Stimulated activated CD4-positive, alpha-beta T cell treated with anti-CD3 and anti-CD28 coated beads, Interleukin-4, amount 100 ng/mL, for 1 hour (primary cell): ENCODE measurements around the gene CDHR5.

Experiments
- DNase-seq: peaks from one replicate; pipeline ENCODE4 v3.0.0-alpha.2; 2020

Gene CDHR5

DNA sequence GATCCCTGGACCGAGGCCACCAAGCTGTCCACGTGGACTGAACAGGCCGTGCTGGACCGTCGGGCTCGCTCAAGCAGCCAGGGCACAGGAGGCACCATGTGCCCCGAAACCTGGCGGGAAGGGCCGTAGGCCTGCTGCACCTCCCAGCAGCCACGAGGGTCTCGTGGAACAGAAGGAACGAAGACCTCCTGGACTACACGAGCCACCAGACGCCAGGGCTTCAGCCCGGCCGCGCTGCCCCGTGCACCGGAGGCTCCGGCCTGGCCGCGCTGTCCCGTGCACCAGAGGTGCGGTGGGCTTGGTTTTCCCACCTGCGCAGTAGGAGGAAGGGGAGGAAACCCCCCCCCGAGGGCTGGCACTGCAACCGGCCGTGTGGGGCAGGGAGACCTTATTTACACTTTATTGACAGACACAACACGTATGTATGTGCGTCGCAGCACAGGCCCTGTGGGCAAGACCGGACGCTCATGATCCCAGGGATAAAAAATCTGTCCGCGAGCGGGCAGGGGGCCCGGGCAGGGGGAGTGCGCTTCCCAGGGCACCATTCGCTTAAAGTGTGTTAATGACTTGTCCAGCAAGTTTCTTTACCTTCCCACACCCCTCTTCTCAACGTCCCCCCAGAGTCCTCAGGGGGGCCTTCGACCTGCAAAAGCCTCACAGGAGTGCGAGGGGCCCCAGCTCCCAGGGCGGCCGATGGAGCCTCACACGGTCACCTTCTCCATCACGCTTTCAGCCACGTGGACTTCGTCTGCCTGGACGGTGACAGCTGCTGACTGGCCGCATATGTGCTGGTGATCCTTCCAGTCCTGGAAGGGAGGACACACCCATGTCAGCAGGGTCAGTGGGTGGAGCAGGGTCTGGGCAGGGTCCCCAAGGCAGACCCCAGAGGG lies 19.3 kb upstream of the CDHR5 start:
- DNase-seq: no peak

DNA sequence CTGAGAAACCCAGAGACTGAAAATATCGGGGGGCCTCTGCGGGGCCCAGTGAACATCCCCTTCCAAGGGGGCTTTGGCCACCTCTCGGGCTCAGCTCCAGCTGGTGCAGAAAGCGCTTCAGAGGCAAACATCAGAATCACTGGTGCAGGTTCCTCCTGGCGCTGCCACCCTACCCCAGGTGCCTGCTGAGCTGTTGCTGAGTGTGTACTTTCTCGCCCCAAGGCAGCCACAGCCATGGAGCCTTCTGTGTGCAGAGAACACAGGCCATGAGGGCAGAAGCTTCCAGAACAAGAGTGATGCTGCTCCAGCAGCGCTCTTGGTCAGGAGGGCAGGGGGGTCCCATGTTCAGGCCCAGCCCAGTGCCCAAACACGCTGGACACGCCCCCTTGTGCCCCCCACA lies 18.6 kb upstream of the CDHR5 start:
- no peak for DNase-seq

DNA sequence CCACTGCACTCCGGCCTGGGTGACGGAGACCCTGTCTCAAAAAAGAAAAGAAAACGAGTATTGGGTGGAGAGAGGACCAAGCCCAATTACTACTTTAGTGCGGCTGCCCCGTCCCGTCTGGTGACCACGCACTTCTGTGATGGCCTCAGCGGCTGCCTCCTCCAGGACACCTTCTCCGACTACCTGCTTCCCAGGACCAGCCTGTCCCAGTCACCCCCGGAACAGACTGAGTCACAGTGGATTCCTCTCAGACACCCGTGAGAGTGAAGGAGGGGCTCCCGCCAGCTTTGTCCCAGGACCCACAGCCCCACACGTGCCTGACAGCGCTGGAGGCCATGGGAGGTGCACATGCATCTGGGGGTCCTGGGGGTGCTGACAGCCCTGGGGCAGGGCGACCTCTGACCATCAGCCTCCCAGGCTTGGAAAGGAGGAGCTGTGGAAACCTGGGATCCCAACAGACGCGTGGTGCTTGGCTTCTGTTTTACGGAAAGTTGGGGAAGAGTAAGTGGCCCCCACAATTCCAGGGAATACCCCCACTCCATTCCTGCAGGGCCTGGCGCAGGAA lies 17.1 kb upstream of the CDHR5 start:
- no peak for DNase-seq

DNA sequence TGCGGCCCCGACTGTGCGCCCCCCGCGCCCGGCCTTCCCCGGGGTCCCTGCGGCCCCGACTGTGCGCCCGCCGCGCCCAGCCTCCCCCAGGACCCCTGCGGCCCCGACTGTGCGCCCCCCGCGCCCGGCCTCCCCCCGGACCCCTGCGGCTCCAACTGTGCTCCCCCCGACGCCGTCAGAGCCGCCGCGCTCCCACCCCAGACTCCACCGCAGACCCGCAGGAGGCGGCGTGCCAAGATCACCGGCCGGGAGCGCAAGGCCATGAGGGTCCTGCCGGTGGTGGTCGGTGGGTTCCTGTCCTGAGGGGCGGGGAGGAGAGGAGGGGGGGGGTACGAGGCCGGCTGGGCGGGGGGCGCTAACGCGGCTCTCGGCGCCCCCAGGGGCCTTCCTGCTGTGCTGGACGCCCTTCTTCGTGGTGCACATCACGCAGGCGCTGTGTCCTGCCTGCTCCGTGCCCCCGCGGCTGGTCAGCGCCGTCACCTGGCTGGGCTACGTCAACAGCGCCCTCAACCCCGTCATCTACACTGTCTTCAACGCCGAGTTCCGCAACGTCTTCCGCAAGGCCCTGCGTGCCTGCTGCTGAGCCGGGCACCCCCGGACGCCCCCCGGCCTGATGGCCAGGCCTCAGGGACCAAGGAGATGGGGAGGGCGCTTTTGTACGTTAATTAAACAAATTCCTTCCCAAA lies 15.4 kb upstream of the CDHR5 start:
- no peak for DNase-seq

DNA sequence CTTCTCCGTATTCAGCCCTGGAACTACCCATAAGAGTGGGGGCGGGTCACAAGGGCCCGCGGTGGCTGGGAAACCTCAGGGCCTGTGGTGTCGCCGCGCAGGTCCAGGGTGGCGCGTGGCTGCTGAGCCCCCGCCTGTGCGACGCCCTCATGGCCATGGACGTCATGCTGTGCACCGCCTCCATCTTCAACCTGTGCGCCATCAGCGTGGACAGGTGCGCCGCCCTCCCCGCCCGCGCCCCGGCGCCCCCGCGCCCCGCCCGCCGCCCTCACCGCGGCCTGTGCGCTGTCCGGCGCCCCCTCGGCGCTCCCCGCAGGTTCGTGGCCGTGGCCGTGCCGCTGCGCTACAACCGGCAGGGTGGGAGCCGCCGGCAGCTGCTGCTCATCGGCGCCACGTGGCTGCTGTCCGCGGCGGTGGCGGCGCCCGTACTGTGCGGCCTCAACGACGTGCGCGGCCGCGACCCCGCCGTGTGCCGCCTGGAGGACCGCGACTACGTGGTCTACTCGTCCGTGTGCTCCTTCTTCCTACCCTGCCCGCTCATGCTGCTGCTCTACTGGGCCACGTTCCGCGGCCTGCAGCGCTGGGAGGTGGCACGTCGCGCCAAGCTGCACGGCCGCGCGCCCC lies 14.7 kb upstream of the CDHR5 start:
- no peak for DNase-seq

DNA sequence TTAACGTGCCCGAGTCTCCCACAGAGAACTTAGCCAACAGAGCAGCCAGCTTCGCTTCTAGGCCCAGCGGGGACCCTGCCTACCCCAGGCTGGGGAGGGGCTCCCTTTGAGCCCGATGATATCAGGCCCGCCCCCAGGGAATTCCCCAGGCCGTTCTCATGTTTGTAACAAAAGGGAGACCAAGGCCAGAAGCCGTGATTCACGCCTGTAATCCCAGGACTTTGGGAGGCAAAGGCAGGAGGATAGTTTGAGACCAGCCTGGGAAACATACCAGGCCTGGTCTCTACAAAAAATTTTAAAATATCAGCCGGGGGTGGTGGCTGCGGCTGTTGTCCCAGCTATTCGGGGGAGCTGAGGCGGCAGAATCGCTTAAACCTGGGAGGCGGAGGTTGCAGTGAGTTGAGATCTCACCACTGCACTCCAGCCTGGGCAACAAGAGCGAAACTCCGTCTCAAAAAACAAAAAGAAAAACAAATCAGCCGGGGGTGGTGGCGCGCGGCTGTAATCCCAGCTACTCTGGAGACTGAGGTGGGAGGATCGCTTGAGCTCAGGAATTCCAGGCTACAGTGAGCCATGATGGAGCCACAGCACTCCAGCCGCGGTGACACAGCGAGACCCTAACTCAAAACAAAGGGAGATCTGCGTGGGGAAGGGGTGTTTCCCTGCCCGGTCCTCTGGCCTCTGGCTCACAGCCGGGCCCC lies 14.0 kb upstream of the CDHR5 start:
- DNase-seq: no peak

DNA sequence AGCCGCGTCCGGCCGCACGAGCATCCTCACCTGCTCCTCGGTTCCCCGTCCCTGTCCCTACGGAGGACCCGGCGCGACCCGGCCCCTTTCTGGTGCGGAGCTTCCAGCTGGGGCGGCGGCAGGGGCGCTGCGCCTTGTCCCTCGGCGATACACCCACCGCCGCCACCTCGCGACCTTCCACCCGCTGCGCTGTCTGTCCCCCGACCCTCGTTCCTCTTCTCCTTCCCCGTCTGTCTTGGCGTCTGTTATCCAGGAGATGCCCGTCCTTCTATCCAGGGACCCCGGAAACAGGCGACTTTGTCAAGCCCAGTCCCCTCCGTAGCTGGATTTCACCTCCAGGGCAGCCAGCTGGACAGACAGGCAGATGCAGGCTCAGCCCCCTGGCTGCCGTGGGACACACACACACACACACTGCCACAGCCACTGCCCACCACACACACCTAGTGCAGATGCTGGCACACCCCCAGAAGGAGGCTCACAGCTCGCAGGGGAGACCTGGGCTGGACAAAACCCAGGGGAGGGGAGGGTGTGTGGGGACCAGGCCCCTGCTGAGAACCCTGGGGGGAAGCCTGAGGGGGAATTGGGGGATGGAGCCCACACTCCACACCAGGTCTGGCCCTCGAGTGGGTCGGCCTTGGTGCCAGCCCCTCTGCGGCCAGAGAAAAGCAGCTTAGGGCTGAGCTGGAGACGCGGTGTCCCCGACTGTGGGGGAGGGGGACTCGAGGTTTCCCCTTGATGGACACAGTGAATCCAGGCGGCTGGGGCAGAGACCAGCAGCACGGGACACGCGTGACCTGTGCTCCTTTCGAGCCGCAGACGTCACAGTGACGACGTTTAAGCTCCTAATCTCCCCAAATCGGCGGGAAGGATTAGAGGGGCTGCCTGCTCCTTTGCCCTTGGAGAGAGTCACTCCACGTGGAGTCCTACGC lies 13.1 kb upstream of the CDHR5 start:
- DNase-seq: no peak

DNA sequence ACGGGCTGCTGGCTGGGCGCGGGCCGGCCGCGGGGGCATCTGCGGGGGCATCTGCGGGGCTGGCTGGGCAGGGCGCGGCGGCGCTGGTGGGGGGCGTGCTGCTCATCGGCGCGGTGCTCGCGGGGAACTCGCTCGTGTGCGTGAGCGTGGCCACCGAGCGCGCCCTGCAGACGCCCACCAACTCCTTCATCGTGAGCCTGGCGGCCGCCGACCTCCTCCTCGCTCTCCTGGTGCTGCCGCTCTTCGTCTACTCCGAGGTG lies 12.5 kb upstream of the CDHR5 start:
- no peak for DNase-seq

DNA sequence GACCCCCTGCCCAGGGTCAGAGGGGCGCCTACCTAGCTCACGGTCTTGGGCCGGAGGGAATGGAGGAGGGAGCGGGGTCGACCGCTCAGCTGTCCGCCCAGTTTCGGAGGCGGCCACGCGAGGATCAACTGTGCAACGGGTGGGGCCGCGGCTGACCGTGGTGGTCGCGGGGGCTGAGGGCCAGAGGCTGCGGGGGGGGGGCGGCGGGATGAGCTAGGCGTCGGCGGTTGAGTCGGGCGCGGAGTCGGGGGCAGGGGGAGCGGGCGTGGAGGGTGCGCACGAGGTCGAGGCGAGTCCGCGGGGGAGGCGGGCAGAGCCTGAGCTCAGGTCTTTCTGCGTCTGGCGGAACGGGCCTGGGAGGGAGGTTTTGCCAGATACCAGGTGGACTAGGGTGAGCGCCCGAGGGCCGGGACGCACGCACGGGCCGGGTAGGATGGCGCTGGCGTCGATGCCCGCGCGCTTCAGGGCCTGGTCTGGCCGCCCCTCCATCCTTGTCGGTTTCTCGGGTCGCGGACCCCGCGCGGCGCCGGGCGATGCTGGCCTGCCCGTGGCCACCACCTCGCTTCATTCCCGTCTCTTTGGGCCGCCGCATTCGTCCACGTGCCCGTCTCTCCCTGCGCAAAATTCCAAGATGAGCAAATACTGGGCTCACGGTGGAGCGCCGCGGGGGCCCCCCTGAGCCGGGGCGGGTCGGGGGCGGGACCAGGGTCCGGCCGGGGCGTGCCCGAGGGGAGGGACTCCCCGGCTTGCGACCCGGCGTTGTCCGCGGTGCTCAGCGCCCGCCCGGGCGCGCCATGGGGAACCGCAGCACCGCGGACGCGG lies 12.0 kb upstream of the CDHR5 start, which contains the start of gene DRD4:
Gene DRD4 (plus strand): TSS at position 759 of the 822 bp plus-strand sequence. CDS start 36 bp downstream, at position 795.
- DNase-seq: no peak

DNA sequence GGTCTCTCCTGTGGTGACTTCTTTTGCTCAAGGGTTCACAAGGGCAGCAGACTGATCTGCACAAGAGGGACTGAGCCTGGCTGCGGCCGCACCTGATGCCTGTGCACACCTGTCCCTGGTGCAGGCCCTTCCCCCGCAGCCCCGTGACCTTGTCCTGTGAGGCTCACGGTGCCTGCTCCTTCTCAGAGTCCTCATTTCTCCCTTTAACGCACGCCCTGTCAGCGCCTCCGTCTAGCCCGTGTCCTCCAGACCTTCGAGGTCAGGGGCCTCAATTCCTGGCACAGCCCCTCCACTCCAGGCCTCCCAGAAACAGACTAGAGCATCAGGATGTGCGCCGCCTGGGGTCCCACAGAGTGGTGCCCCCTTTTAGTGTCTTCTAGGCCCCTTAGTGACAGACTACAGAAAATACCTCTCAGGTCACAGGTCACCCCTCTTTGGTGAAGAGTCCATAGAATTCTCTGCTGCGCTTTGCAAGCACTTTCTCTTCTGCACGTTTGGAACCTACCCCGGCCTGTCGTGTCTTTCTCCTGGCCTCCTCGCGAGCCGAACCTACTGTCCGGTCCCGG lies 11.3 kb upstream of the CDHR5 start:
- no peak for DNase-seq

DNA sequence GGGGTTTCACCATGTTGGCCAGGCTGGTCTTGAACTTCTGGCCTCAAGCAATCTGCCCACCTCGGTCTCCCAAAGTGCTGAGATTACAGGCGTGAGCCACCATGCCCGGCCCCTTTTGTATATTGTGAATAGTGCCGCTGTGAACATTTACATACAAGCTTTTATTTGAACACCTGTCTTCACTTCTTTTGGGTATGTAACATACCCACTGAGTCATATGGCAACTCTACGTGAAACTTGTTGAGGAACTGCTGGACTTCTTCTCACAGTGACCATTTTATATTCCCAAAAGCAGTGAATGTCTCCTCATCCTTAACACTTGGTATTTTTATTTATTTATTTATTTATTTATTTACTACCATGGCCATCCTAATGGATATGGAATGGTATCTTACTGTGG lies 6.1 kb upstream of the CDHR5 start:
- DNase-seq: no peak

DNA sequence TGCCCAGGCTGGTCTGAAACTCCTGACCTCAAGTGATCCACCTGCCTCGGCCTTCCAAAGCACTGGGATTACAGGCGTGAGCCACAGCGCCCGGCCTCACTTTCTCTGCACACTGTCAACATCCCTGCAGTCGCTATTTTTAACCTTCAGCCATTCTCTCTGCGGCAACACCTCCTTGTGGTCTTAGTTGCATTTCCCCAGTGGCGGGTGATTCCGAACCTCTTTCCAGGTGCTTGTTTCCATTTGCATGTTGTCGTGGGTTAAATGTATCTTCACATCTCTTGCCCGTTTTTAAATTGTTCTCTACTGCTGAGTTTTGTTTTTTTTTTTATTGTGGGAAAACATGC lies 4.5 kb upstream of the CDHR5 start:
- no peak for DNase-seq

DNA sequence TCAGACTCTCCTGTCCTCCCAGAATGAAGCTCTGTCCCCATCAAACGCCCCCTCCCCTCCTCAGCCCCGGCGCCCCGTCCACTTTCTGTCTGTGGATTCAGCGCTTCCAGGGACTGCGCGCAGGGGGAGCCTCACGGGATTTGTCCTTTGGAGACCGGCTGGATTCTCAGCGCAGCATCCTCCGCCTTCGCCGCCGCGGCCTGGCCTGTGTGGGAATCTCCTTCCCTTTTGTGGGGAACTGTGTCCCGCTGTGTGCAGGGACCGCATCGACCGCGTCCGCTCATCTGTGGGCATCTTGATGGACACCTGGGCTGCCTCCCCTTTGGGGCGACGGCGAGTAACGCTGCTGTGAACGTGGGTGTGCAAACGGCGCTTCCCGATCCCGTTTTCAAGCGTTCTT lies 3.3 kb upstream of the CDHR5 start:
- no peak for DNase-seq

DNA sequence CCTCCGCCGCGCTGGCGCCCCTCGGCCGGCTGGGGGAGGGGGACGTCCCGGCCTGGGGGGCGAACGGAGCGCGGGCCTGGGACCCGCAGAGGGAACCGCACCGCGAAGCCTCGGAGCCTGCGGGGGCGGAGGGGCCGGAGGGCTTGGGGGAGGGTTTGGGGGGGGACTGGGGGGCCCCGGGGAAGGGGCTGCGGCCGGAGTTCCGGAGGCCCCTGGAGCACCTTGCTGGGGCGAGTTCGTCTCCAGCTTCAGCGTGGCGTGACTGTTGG lies 2.5 kb upstream of the CDHR5 start:
- no peak for DNase-seq

DNA sequence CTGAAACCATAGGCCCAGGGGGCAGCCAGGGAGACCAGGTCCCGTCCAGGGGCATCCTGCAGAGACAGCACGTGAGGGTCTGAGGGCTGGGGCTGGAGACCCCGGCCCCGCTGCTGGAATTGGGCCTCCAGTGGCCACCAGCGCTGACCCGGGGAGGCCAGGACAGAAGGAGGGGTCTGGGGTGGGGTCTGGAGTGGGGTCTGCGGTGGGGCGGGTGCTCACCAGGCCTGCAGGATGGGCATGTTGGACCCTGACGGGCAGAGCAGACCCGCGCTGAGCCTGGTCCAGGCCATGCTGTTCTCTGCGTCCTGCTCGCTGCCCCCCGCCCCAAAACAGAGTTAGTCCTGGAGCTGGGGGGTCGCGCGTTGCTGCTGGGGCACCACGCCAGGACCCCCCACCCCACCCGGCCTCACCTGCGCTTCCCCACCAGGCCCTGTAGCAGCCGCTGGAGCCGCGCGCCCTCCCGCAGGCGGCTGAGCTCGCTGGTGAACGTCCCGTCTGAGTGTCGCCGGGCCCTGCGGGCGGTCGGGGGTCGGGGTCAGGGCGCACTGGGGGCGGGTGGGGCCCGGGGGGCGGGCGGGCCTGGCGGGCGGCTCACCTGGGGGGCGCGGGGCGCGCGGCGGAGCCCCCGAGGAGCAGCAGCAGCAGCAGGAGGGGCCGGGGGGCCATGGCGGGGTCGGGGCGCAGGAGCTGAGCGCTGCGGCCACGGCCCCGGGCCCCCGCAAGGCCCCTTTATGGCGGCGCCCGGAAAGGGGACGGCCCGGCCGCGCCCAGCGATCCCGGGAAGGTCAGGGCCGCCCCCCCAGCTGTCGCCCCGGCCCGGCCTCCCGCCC lies 1.9 kb upstream of the CDHR5 start, which contains the start of gene SCT:
Gene SCT (minus strand): TSS at position 707 of the 833 bp plus-strand sequence. CDS start 38 bp downstream, at position 669.
- DNase-seq: no peak

DNA sequence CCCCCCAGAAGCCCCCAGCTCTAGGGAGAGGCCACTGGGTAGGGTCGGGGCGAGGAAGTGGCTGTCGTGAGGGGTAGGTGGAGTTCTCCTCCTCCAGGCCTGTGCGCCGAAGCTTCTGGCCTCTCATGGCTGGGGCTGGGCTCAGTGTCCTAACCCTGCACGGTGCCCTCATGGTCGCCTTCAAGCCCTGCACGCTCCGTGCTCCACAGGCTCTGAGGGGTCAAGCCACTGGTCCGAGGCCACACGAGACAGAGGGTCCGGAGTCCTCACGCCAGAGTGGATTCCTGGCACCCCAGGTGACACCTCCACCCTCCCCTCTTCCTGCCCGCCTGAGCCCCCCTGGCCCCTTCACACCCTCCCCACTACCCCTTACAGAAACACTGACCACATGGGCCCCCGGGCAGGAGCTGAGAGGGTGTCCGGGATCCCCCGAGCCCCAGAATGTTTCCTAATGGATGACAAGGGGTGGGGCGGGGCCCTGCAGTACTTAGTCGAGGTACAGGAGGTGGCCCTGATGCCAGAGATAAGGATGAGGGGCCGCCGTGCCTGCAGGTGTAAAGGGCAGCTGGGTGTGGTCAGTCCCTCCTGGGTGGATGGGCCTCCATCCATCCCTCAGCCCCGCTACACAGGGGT lies 997 bp upstream of the CDHR5 start:
- DNase-seq: no peak

DNA sequence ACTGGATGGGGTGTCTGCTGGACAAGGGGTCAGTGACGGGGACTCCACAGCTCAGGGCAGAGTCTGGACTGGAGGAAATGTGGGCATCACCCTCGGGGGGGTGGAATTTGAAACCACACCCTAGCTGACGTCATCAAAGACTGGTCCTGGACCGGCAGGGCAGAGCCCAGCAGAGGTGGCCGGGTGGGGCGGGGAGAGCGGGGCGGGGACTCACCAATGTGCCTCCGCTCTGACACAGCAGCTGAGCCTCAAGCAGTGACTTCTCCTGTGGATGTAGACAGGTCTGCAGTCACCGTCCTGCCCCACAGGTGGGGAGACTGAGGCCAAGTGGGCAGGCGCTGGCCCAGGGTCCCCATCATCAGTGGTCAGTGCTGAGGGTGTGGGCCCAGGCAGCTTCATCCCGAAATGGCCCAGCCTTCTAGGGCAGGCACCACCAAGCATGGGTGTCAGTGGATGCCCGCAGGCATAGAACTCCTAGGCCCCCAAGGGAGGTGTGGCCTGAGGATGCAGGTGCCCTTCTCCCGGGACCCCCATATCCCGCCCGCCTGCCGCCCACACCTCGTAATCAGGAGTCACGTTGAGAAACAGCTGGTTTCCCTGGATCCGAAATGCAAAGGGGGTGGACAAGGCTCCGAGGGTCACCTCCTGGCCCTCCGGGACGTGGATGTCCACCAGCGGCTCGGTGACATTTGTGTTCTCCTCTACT lies 603 bp downstream of the CDHR5 start:
- no peak for DNase-seq

DNA sequence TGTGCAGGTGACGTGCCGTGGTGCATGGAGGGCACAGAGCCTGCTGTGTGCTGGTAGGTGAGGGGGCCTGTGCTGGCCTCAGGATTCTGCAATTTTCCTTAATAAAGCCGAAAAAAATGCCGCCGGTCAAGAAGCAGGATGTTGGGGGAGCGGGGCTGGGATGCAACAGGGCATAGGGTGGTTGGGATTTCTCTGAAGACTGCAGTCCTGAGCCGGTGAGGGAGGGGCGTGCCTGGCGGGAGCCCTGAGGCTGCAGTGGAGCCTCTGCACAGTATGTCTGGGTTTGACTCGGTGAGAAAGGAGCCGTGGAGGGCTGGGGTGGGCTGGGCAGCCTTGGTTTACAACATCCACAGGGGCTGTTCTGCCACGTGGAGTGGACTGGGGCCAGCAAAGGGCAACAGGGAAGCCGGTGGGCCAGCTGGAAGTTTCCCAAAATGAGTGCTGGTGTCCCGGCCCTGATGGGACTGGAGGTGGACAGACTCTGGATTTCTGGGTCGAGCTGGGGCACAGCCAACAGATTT lies 1.3 kb downstream of the CDHR5 start:
- no peak for DNase-seq

DNA sequence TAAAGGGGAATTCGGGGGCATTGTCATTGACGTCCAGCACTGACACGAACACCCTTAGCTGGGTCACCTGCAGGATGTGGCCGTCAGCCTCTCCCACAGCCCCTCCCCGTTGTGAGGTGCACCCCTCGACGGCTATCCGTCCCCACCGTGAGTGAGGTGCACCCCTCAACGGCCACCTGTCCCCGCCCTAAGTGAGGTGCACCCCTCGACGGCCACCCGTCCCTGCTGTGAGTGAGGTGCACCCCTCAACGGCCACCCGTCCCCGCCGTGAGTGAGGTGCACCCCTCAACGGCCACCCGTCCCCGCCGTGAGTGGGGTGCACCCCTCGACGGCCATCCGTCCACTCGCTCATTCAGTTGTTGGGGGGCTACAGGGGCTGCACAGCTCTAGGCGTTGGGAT lies 2.9 kb downstream of the CDHR5 start:
- DNase-seq: no peak
